Skeletal muscle tissue (tissue), 4 donors: Measurements from ENCODE around the gene BMERB1. TPM values are rescaled to one million over a fixed set of nuclear protein-coding genes. Genes with fewer than 3 reads are reported as not detected.

ENCODE experiments used
- H3K27ac ChIP-seq: one replicate; pipeline ENCODE4 v1.7.0; 2013; ENCODE audit warnings: mild to moderate bottlenecking, low read depth, low read length, inconsistent platforms
- H3K27me3 ChIP-seq, 3 donors: one replicate each; pipeline ENCODE4 v1.7.0; 2013; ENCODE audit warnings: low read length in 3 of 3; ENCODE audit not compliant: control insufficient read depth in 3 of 3, insufficient read depth in 3 of 3
- H3K36me3 ChIP-seq, 3 donors: one replicate each; pipeline ENCODE4 v1.7.0; 2013; ENCODE audit warnings: low read length in 3 of 3; ENCODE audit not compliant: control insufficient read depth in 3 of 3, insufficient read depth in 3 of 3
- H3K4me1 ChIP-seq, 3 donors: one replicate each; pipeline ENCODE4 v1.7.0; 2013; ENCODE audit warnings: low read length in 3 of 3, mild to moderate bottlenecking in 3 of 3; ENCODE audit not compliant: control insufficient read depth in 3 of 3, insufficient read depth in 3 of 3
- H3K4me3 ChIP-seq, 3 donors: one replicate each; pipeline ENCODE4 v1.7.0; 2013; ENCODE audit warnings: low read length in 3 of 3
- H3K9ac ChIP-seq, 3 donors: one replicate each; pipeline ENCODE4 v1.7.0; 2013; ENCODE audit warnings: low read length in 3 of 3, mild to moderate bottlenecking in 3 of 3, moderate library complexity in 2 of 3, low read depth in 1 of 3
- H3K9me3 ChIP-seq, 3 donors: one replicate each; pipeline ENCODE4 v1.7.0; 2013; ENCODE audit warnings: low read length in 3 of 3; ENCODE audit not compliant: control insufficient read depth in 3 of 3
- total RNA-seq: library from RNA; depleted of rRNA; stranded (reverse); fragments of >200 nt; gene quantifications from one replicate; pipeline ENCODE4 v1.2.3, GENCODE V29; 2014
- donor health status: Osteomylitis.

BMERB1 gene
- total RNA-seq, 1 donor from 2014 or later: 7.8 TPM

DNA sequence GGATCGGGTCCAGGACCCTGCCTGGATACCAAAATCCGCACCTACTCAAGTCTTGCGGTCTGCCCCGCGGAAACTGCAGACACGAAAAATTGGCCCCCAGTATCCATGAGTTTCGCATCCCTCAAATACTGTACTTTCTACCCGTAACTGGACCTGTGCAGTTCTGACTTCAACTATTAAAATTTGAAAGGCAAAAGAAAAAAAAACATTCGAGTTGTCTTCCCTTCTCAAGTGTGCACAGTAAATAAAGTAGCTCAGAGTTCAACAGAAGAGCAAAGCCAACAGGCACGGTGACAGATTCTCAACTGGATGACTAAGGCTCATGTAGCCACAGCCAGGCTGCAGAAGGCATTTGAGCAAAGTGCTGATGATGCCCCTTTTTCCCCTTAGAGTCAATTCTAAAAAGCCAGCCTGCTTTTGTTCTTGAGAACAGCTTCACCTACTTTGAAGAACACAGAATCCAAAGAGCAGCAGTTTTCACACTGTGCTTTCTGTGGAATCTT is 176.0 kb downstream of the BMERB1 start:
- Histone ChIP-seq H3K4me1 (peaks cover 16 to 23% (median 23%) of the 10 kb centered on the region in 3 donors), H3K9ac (no peak overlapping the region), H3K27ac (peak overlapping the region; percentile 7), H3K36me3 (peaks cover 23 to 45% (median 42%) of the 10 kb centered on the region in 3 donors), H3K27me3 (no peaks in the 10 kb centered on the region), H3K4me3 (no peak overlapping the region), H3K9me3 (no peaks in the 10 kb centered on the region)

DNA sequence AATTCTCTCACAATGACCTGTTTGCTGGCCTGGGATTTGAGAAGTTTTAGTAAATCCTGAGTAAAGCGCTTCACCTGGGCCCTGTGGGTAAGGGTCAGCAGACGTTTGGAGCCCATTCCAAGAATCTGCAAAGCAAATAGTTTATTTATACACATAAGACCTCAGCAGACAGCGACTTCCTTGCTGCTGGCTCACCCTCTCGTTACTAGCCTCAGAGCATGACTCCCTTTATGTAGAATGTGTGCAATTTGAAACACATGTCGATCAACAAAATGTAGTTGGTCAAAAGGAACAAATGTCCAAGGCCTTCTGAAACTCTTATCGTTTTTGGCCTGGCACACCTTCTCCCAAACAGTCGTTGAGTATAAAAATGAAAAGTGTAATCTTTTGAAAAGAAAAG is 177.2 kb downstream of the BMERB1 start:
- Histone ChIP-seq H3K27me3 (no peaks in the 10 kb centered on the region), H3K9me3 (no peaks in the 10 kb centered on the region), H3K9ac (no peak overlapping the region), H3K27ac (peak overlapping the region; percentile 61), H3K36me3 (peaks cover 29 to 48% (median 42%) of the 10 kb centered on the region in 3 donors), H3K4me3 (no peak overlapping the region), H3K4me1 (peaks cover 13 to 30% (median 23%) of the 10 kb centered on the region in 3 donors)

DNA sequence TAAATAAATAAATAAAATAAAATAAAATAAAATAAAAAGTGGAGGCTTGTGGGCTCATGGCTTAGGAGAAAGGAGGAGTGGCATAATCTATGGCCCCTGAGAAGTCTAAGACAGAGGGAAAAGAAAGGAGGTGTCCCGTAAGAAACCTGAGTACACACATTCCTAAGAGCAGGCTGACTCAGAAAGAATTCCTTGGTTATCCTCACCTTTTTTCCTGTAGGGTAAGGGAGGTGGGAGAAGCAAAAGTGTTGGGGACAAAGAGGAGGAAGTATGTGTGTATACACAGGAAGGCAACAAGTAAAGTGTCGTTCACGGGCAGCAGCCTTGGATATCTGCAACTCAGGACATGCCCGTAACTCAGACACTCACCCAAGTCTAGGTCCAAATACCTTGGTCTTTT is 179.3 kb downstream of the BMERB1 start:
- peaks cover 0 to 15% (median 9%) of the 10 kb centered on the region in 3 donors for H3K4me1 ChIP-seq
- no peaks in the 10 kb centered on the region for H3K9me3 ChIP-seq
- no peak overlapping the region for H3K9ac ChIP-seq
- no peak overlapping the region for H3K4me3 ChIP-seq
- H3K27ac ChIP-seq: no peak overlapping the region
- peaks cover 36 to 54% (median 53%) of the 10 kb centered on the region in 3 donors for H3K36me3 ChIP-seq
- H3K27me3 ChIP-seq: no peaks in the 10 kb centered on the region

DNA sequence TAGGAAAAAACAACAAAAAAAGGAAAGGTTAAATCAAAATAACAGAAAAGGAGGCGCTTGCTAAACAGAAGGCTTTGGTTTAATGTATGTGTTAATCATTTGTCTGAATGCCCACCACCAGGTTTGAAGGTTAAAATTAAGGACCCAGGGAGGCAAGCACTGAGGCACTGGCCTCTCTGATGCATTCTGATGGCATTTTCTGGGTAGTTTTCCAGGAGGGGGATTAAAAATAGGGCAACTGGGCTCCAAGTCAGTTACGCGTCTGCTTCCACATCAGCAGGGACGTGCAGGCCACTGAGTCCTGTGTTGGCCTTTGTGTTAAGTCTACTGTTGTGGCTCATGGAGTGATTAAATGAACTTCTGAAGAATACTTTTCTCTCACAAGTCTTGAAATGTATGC is 181.6 kb downstream of the BMERB1 start:
- Histone ChIP-seq H3K4me1 (peaks cover 4 to 15% (median 9%) of the 10 kb centered on the region in 3 donors), H3K9me3 (no peaks in the 10 kb centered on the region), H3K9ac (no peak overlapping the region), H3K4me3 (no peak overlapping the region), H3K27me3 (no peaks in the 10 kb centered on the region), H3K36me3 (peaks cover 38 to 66% (median 58%) of the 10 kb centered on the region in 3 donors), H3K27ac (no peak overlapping the region)

DNA sequence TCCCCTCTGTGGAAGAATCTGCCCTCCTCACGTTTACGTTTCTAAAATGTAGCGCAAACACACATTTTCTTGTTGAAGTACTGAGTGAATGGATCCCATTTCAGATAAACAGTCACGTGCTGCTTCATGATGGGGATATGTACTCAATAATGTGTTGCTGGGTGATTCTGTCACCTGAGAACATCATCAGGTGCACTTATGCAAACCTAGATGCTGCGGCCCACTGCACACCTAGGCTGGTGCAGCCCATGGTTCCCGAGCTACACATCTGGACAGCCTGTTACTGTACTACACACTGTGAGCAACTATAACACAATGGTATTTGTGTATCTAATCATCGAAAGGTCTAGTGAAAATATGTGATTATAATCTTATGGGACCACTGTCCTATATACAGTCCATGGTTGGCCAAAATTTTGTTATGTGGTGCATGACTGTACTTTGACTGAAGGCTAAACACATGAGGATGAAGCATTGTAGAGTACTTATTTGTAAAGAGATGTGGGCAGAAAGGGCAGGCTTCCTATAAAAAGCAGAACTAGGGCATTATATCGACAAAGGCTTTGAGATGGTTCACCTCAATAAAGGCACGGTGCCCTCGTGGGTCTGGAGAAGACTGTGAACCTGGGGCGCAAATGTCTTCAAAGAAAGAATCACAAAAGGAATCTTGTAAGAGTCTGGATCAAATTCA is 182.2 kb downstream of the BMERB1 start:
- Histone ChIP-seq H3K27me3 (no peaks in the 10 kb centered on the region), H3K9me3 (no peaks in the 10 kb centered on the region), H3K36me3 (peaks cover 37 to 64% (median 56%) of the 10 kb centered on the region in 3 donors), H3K9ac (no peak overlapping the region), H3K4me3 (no peak overlapping the region), H3K4me1 (peaks cover 8 to 15% (median 14%) of the 10 kb centered on the region in 3 donors), H3K27ac (no peak overlapping the region)

DNA sequence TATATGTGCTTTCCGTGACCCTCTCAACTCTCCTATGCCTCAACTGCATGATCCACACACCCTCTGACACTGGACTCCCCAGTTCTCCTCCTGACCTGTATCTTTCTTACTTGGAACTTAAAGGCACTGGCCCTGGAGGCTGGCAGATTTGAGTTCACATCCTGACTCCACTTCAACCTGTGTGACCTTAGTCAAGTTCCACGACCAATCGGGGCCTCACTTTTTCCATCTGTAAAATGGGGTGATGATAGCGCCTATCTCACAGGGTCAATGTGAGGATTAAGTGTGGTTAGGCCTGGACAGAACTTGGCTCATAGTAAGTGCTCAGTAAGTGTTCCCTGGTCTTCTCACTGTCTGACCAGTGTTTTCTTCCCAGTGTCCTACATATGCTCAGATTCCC is 183.5 kb downstream of the BMERB1 start:
- H3K4me3 ChIP-seq: no peak overlapping the region
- H3K9ac ChIP-seq: peak overlapping the region in 1 of 3 donors; percentile 16
- H3K36me3 ChIP-seq: peaks cover 42 to 56% (median 46%) of the 10 kb centered on the region in 3 donors
- H3K9me3 ChIP-seq: no peaks in the 10 kb centered on the region
- H3K27ac ChIP-seq: no peak overlapping the region
- peaks cover 8 to 17% (median 15%) of the 10 kb centered on the region in 3 donors for H3K4me1 ChIP-seq
- H3K27me3 ChIP-seq: no peaks in the 10 kb centered on the region

DNA sequence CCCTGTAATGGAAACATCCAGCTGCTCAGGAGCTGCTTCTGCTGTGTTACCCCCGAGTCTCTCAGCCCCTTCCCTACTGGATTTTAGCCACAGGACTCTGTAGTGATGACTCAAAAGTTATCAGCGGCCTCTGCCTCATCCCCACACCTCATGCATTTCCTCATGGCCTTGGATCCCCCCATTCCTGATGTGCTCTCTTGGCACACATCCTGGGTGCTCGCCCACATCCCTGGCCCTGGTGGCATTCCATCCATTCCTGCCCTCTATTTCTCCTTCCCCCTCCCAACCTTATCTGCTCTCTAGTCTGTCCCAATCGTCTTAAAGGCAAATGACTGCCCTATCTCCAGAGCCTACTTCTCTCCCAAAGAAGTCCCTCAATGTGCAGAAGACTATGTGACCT is 184.0 kb downstream of the BMERB1 start:
- Histone ChIP-seq H3K27me3 (no peaks in the 10 kb centered on the region), H3K36me3 (peaks cover 42 to 57% (median 46%) of the 10 kb centered on the region in 3 donors), H3K27ac (no peak overlapping the region), H3K4me1 (peaks cover 8 to 17% (median 15%) of the 10 kb centered on the region in 3 donors), H3K9me3 (no peaks in the 10 kb centered on the region), H3K4me3 (no peak overlapping the region), H3K9ac (no peak overlapping the region)

DNA sequence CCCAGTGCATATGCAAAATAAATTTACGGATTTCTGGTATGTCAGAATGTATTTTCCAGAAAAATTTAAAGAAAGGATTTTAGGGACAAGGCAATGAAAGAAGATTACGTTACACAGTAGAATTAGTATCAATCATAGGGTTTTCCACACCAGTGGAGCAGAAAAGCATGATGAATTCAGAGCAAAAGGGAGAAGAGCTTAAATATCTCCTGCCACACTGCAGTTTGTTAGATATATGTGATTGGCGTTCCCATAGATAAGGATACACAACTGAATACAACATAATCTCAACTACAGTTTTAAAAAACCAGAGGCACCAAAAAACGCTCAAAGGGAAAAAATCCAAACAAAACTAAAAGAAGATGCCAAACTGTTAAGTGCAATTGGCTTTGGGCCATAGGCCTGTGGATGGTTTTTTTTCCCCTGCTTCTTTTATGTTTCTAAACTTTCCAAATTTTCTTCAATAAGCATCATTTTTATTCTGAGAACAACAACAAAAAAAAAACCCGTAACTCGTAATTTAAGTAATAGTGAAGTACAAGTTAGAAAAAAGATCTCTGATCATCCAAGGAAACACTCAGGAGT is 186.3 kb downstream of the BMERB1 start:
- peaks cover 49 to 71% (median 58%) of the 10 kb centered on the region in 3 donors for H3K36me3 ChIP-seq
- no peak overlapping the region for H3K4me3 ChIP-seq
- H3K9ac ChIP-seq: no peak overlapping the region
- no peaks in the 10 kb centered on the region for H3K27me3 ChIP-seq
- peak overlapping the region; percentile 27 for H3K27ac ChIP-seq
- H3K4me1 ChIP-seq: peaks cover 8 to 17% (median 15%) of the 10 kb centered on the region in 3 donors
- H3K9me3 ChIP-seq: no peaks in the 10 kb centered on the region

DNA sequence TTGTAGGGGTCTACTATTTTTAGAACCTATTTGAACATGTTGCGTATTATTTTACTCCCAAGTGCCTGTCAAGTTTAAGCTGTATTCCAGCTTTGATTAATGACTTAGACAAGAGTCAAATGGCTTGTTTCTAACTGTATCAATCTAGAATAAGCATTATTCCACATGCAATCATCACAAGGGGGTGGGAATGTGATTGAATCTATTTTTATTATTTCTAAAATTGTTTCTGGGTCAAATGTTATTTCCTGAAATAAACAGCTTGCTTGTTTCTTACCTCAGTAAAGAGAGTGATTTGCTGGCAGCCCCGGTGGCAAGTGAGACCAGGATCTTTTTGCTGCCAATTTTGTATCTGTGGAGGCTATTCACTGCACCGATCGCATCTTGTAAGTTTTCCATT is 187.1 kb downstream of the BMERB1 start:
- Histone ChIP-seq H3K36me3 (peaks cover 43 to 65% (median 53%) of the 10 kb centered on the region in 3 donors), H3K27me3 (no peaks in the 10 kb centered on the region), H3K9ac (peak overlapping the region in 1 of 3 donors; percentile 73), H3K4me3 (peak overlapping the region in 2 of 3 donors; percentile 22 to 49), H3K9me3 (no peaks in the 10 kb centered on the region), H3K27ac (peak overlapping the region; percentile 27), H3K4me1 (peaks cover 8 to 15% (median 12%) of the 10 kb centered on the region in 3 donors)

DNA sequence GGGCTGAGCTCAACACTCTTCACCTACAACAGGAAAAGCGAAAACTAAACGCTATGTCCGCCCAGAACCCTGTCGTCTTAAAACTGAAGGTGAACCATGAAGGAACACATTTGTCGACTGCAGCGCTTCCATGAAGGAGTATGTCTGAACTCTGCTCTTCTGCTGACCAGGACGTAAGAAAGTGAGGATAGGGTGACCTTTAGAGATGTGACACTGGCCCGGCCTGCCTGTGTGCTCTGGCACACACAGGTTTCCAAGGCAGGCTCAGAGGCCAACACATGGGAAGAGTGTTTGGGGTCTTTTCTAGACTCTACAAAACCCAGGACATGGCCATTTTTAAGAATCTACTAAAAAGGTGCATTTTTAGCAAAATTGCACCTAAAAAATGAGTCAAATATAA is 187.5 kb downstream of the BMERB1 start:
- peak overlapping the region in 2 of 3 donors; percentile 22 to 49 for H3K4me3 ChIP-seq
- peaks cover 8 to 15% (median 11%) of the 10 kb centered on the region in 3 donors for H3K4me1 ChIP-seq
- H3K36me3 ChIP-seq: peaks cover 39 to 61% (median 49%) of the 10 kb centered on the region in 3 donors
- H3K9ac ChIP-seq: peak overlapping the region in 1 of 3 donors; percentile 73
- H3K27me3 ChIP-seq: no peaks in the 10 kb centered on the region
- no peaks in the 10 kb centered on the region for H3K9me3 ChIP-seq
- H3K27ac ChIP-seq: peak overlapping the region; percentile 27
